Stimulated activated CD4-positive, alpha-beta T cell treated with anti-CD3 and anti-CD28 coated beads, Interleukin-15, amount 100 ng/mL, for 1 hour (primary cell): ENCODE results near the gene MEIOSIN.
"Not testable (repeated sequence)": the region's sequence is repeated elsewhere in the genome, so short reads cannot be mapped to it uniquely, and the experiment has no call there.

Source experiments
- DNase-seq, 2 donors: peaks; one replicate each; pipeline ENCODE4 v3.0.0-alpha.2; 2020; ENCODE audit warnings: low read depth in 1 of 2, low spot score in 1 of 2

MEIOSIN gene

GRCh38 chr19:45798995-45799517 lies 65.8 kb downstream of the MEIOSIN start:
- DNase-seq: peak; percentile 25 to 45

DNA sequence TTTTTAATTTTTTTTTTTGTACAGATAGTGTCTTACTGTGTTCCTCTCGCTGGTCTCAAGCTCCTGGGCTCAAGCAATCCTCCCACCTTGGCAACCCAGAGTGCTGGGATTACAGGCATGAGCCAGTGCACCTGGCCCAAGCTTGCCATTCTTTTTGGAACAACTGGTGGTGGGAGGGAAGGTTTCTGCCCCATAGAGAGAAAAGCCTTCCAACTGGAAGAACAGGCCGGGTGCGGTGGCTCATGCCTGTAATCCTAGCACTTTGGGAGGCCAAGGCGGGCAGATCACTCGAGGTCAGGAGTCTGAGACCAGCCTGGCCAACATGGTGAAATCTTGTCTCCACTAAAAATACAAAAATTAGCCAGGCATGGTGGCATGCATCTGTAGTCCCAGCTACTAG lies 66.3 kb downstream of the MEIOSIN start:
- not testable (repeated sequence) for DNase-seq

- no peak for DNase-seq
Observed at GRCh38 chr19:45800070-45800553, 66.9 kb downstream of the MEIOSIN start.

GRCh38 chr19:45801603-45802175 lies 68.5 kb downstream of the MEIOSIN start:
- DNase-seq: no peak

DNA sequence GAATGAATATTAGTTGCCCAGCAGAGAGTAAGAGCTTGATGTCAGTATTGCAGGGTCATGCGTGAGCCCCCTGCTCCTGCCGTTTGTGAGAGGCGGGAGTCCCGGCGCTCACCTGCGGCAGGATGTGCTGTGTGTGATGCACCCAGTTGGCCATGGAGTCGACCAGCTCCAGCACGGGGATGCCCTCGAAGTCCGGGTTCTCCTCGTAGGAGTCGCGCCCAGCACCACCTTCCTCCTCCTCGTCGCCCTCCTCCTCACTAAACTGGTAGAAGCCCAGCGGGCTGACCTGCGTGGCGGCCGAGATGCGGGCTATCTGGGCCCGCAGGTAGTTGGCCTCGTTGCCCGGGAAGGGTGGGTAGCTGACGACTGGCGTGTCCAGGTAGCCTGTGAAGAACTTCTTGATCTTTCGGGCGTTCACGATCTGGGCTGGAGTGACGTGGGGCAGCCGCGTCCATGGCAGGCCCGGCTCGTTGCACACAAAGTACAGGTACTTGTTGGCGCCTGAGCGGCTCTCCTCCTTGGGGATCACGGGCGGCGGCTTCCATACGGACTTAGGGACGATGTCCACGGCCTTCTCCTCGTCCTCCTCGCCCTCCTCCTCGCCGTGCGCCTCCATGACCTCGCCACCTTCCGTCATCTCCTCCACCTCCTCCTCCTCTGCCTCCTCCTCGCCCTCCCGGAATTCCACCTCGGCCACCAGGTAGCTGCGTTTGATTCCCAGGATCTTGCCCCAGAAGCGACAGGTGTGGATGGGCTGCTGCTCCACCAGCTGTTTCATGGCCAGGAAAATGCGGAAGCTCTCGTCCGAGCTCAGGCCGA lies 71.1 kb downstream of the MEIOSIN start:
- DNase-seq: no peak

- no peak for DNase-seq
Observed at GRCh38 chr19:45804959-45805230, 71.7 kb downstream of the MEIOSIN start.

- no peak for DNase-seq
Observed at GRCh38 chr19:45805719-45806118, 72.5 kb downstream of the MEIOSIN start.

- DNase-seq: no peak
Observed at GRCh38 chr19:45809643-45810159, 76.5 kb downstream of the MEIOSIN start.

DNA sequence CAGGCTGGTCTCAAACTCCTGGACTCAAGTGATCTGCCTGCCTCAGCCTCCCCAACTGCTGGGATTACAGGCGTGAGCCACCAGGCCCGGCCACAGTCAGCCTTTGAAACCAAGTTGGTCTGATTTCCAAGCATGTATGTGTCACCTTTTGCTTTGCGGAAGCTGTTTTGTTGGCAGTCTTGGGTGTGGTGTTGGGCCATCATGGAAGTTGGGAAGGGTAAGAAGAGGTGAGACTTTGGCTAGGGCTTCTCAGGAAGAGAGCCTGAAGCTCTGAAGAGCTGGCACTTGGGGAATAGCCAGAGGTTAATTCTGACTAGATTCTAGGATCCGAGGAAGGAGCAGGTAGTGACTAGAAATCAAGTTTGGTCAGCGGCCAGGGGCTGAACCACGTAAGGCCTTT lies 79.1 kb downstream of the MEIOSIN start:
- no peak for DNase-seq
